NCI-H345 (cell line): ENCODE measurements around the gene TSPOAP1.

ENCODE experiments used
- DNase-seq: peaks from one replicate; lab custom pipeline; 2025; lab: John Stamatoyannopoulos, UW

Gene TSPOAP1, protein sequence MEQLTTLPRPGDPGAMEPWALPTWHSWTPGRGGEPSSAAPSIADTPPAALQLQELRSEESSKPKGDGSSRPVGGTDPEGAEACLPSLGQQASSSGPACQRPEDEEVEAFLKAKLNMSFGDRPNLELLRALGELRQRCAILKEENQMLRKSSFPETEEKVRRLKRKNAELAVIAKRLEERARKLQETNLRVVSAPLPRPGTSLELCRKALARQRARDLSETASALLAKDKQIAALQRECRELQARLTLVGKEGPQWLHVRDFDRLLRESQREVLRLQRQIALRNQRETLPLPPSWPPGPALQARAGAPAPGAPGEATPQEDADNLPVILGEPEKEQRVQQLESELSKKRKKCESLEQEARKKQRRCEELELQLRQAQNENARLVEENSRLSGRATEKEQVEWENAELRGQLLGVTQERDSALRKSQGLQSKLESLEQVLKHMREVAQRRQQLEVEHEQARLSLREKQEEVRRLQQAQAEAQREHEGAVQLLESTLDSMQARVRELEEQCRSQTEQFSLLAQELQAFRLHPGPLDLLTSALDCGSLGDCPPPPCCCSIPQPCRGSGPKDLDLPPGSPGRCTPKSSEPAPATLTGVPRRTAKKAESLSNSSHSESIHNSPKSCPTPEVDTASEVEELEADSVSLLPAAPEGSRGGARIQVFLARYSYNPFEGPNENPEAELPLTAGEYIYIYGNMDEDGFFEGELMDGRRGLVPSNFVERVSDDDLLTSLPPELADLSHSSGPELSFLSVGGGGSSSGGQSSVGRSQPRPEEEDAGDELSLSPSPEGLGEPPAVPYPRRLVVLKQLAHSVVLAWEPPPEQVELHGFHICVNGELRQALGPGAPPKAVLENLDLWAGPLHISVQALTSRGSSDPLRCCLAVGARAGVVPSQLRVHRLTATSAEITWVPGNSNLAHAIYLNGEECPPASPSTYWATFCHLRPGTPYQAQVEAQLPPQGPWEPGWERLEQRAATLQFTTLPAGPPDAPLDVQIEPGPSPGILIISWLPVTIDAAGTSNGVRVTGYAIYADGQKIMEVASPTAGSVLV (N-terminal part only)

DNA sequence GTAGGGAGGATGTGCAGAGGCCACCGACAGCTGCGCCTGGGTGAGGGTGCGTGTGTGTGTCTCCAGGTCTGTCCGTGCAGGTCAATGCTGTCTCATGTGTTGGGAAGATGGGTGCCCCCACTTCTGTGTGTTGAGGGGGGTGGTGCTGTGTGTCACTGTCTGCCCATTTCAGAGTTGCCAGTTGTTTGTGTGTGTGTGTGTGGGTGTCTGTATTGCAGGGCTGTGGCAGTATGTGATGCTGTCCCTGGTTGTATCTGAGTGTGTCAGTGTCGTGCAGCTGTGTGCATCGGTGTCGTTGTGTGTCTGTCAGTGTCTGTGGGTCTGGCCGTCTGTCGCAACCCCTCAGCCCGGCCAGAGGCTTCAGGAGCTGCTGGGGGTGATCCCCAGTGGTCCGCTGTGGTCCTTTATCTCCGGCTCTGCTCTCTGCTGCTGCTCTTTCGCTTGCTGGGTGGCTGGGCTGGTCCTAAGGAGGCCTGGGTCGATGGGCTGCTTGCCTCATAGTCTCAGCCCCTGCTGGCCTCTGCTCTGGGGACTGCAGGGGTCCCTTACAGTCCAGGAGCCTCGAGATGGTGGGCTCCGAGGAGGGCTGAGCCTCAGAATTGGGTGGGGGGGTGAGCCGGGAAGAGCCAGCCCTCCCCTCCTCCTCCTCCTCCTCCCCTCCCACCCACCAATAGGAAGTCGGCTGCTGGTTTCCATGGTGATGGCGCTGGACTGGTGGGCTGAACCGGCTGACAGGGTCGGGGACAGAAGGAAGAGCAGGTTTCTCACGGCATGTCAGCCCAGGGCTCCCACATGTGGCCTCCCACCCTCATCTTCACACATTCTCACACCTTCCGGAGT lies at the start of gene TSPOAP1:
Gene TSPOAP1, minus strand, starts transcription at position 601 of the 840 bp plus-strand sequence. CDS start 875 bp downstream, outside the sequence.
- DNase-seq: no peak

DNA sequence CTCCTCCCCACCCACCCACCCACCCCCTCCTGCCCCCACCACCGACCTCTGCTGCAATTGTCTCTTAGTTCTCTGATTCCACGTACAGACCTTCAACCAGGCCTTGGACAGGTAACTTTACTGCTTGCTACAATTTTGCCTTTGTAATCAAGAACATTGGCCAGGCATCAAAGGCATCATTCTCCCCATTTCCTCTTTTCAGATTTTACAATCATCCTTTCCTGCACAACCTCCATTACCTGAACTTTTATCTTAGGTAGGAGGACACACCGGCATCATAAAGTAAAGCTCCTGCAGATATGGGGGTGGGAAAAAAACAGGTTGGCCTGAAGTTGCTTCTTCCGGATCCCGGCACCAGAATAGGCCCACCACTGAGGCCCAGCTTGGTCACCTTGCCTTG lies 49.1 kb upstream of the TSPOAP1 start:
- DNase-seq: no peak

DNA sequence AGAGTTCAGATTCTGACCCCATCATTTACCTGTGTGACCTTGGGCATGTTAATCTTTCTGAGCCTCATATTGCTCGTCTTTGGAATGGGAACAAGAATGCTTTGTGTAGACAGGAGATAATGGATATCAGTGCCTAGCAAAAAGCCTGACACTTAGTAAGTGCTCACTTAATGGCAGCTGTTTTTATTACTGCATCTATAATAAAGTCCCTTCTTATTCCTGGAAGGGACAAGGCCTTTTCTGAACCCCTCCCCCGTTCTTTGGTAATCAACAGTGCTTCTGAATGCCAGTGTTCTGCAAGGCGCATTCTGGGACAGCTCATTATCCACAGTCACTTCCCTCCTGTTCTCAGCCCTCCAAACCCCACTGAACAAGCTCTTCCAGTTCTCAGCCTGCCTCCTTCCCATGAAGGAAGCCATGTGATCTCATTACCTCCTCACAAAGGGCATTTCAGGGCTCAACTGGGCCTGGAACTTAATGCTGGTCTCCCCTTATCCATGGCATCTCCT lies 48.6 kb upstream of the TSPOAP1 start:
- no peak for DNase-seq

DNA sequence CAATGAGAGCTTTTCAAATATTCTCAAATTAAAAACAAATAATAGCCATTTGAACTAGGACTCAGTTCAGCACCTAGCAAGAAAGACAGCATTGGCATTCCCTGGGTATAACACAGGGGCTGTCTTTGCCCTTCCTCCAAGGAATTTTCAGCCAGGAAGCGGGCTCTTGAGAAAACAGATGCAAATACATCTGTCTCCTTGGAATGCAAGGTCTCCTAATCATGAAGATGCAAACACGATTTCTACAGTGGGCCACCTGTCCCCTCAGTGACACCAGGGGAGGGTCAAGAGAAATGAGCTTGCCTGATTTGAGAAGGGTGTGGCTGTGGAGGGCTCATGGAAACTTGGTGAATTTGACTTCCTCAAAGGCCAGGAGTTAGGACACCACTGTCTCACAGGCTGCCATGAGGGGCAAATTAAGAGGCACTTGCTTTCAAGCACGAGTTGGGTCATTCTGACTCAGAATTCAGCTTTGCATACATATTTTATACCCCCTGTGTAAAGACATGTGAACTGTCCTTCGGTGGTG lies 47.9 kb upstream of the TSPOAP1 start:
- no peak for DNase-seq

DNA sequence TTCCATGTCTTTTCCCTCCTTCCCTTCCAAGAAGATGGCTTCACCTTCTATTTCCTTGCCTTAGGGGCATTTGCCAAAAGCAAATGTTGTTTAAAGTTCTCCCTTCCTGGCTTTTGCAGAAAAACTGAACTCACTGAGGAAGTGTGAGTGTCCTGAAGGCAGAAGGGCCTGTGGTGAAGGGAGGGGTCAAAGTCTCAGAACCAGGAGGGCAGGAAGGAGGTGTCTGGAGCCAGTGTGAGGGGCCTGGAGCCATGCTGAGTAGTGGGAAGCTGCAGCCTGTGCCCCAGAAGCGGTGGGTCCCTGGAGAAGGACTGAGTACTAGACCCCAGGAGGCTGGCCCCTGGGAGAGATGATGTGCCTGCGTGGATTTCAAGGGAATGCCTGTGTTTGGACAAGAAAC lies 47.2 kb upstream of the TSPOAP1 start:
- DNase-seq: no peak

DNA sequence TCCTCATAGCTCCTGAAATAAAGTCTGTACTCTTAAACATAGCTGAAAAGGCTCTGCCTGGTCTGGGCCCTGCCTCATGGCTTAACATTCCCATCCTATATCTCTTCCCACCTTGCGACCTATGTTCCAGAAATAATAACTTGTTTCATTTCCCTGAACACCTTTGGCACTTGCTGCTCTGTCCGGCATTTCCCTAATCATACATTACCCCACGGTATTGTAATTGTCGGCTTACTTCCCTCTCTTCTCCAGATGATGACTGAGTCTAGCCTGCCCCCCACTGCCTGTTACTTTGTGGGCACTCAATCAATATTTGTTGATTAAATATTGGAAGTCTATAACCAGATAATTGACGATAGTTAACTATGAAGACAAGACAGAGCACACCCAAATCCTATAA lies 46.7 kb upstream of the TSPOAP1 start:
- DNase-seq: no peak

DNA sequence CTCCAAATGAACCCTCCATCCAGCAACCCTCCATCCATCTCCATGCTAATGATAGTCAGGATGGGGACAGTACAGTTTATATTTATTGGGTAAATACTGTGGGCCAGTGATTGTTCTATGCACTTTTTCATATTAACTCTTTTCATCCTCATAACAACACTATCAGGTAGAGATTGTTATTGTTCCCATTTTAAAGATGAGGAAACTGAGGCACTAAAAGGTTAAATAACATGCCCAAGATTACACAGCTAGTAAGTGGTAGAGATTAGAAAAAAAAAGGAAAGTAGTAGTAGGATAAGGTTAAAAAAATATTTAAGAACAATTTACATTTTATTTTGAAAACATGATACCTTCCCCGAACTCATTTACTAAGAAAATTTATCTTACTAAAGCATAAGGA lies 45.3 kb upstream of the TSPOAP1 start:
- DNase-seq: no peak

DNA sequence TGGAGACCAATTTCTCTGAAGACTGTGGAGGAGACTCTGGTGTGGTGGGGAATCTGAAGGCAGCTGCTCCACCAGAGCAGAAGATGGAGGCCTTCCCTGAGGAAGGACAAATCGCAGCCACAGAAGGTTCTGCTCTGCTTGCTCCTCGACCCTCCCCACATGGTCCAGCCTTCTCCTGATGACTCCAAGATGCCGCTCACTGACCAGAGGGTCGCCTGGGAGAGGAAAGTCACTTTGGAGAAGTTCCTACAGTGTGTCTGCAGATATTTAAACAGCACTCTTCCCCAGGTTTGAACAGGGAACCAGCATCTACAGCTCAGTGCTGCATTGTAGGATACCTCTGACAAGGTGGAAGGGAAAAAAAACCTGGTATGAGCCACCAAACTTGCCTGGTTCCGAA lies 44.4 kb upstream of the TSPOAP1 start:
- DNase-seq: no peak

DNA sequence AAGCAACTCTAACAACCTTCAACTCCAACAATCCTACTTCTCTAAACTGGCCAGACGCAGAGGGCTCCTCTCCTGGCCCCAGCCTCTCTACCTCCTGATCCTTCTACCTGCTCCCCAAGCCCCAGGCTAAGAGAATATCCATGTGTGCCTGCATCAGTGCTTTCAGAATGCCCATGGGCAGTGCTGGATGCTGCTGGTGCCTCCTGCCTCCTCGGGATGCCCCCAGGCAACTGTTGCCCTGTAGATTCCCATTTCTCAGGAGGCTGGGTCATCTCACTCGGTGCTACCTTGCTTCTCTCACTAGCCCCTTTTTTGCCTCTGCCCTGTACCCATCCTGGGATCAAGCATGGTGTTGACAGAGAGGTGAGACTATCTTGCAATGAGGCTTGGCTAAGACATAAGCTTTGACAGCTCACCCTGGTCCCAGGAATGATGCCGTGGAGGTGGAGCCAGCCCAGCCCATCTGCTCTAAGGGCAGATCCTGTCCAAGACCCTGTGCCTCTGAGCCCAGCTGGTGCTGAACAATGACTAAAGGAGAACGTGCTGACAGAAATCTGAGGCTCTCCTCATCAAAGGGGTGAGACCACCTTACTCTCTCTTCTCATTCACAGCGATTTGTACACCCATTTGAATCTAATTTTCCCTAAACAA lies 42.8 kb upstream of the TSPOAP1 start:
- no peak for DNase-seq

DNA sequence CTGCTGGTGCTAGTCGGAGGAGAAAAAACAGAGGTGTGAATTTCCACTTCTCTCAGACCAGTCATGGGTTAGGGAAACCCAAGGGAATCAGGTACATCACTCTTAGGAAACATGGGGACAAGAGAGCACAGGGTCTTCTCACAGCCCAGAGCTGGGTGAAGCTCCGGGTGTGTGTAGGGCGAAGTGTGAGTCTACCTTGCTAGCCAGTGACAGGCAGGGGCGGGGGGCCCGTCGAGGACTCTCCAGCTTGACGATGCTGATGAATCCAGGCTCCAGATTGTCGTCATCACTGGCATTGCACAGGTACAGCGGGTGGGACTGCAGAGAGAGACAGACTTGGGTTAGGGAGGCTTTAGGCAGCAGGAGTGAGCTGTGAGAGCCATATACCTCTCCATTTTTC lies 42.1 kb upstream of the TSPOAP1 start:
- no peak for DNase-seq

DNA sequence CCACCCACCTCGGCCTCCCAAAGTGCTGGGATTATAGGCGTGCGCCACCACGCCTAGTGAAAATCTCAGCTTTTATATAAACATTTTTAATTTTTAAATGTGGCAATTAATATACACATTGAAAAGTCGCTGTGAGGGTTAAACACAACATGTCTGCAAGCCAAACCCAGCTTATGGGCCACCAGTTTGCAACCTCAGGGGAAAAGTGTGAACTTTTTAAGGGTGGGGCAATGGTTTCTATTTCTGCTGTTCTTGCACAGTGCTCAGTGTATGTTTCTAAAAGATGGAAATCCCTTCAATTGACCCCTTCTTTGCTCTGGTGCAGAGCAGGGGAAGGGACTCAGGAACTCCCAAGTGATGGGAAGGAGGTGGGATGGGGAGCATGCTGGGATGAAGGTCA lies 41.7 kb upstream of the TSPOAP1 start:
- no peak for DNase-seq

DNA sequence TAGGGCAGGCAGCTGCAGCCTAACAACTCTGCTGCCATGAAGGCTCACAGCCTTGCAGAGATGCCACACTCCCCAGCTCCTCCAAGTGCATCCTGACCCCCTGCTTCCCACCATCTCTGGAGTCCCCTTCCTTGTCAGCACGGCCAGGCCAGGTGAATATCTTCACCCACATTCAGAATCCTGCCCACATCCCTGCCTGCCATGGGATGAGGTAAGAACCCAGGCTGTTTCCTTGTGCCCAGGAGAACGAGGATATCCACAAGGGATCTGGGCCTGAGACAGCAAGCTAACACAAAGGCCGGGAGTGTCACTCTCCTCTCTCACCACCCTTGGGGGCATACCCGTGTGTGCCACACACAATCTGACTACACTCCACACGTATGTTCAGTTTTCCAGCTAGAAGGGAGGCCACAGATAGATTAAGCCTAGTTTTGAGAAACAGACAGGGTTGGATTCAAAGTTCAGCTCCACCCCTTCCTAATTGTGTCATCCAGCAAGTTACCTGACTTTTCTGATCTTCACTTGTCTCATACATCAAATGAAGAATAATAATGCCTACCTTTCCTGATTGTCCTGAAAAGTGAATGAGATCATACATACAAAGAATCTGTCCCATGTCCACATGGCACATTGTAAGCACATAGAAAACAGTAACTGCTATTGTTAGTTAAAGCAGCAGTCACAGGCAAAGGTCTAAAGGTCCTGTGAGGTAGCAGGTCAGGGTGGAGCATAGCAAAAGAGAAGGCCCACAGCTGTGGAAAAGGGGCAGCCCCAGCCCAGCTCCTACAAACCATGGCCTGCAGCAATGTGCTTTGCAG lies 40.8 kb upstream of the TSPOAP1 start:
- no peak for DNase-seq

DNA sequence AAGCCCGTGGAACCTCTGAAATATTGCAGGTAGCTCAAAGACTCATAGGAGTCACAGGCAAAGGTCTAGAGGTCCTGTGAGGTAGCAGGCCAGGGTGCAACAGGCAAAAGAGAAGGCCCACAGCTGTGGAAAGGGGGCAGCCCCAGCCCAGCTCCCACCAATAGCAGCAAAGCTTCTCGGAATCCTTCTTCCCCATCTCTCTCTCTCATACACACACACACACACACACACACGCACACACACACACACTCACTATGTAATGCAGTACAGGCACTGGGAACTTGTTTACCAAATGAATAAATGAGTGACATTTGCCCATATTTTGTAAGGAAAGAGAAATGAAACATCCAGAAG lies 40.2 kb upstream of the TSPOAP1 start:
- DNase-seq: no peak

DNA sequence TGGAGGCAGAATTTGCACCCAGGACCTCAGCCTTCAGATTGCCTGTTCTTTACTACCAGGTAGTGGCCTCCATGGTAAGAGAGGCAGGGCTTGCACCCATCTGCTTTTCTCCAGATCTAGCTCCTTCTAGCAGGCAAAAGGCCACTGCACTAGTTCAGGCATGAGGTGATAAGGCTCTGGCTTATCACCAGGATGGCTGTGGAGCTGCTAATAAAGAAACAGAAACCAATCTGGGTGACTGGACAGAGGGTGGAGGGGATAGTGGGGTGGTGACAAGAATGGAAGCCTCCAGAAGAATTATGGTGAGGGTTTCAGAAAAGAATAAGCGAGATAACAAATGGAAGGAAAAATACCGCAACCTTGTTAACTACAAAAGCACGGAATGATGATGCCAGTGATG lies 38.9 kb upstream of the TSPOAP1 start:
- no peak for DNase-seq

DNA sequence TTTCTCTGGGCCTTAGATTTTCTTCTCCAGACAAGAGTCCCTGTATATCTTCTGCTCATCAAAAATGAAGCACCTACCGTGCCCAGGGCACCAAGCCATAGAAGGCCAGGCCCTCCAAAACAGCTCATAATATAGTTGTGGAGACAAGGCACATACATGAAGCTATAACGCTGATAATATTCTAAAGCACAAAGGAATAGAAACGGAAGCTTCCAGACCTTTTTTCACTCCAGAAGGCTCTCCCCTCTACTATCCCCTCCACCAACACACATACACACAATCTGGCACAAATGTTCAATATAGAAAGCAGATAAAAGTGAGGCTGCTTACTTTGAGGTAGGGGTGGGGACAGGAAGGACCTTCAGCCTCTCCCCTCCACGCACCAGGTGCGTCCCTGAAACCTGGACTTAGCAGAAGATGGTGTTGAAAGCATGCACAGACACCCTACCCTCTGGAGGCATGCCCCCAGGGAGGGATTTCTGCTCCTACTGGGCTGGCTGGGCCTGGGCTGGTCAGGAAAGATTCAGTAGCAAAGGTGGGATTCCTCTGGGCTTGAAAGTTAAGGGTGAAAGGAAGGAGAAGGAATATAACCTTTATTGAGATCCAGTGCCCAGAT lies 37.5 kb upstream of the TSPOAP1 start:
- DNase-seq: no peak

DNA sequence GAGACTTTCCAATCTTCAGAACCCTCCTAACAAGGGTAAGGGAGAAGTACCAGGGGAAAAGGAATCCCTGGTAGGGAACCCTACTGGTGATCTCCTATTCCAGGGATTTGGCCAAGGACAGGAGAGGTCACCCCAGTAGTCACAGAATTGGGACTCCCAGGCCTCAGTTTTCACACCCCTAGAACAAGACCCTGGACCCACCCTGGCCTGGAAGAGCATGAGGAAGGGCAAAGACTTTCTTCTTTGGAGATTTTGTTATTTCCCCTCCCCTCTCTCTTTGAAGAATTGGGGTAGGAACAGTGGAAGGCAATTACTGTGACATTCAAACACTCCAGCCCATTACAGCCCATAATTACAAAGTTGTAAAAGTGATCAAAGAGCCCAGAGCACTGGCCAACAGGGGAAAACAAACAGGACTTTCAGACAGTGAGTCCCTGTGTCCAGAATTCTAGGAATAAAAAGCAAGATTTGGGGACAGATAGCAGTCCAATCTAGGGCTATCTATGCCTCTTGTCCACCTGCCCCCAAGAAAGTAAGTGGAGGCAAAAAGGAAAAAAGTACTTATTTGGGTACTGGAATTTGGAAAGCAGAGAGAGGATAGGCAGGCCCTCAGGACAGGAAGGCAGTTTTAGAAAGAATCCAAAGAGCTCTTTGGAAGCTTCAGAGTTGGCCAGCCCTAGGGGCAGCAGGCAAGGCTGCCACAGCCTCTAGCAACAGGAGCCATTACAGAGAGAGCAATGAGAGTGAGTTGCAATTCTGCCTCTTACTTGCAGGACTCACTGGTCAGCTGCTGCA lies 36.8 kb upstream of the TSPOAP1 start:
- DNase-seq: no peak

DNA sequence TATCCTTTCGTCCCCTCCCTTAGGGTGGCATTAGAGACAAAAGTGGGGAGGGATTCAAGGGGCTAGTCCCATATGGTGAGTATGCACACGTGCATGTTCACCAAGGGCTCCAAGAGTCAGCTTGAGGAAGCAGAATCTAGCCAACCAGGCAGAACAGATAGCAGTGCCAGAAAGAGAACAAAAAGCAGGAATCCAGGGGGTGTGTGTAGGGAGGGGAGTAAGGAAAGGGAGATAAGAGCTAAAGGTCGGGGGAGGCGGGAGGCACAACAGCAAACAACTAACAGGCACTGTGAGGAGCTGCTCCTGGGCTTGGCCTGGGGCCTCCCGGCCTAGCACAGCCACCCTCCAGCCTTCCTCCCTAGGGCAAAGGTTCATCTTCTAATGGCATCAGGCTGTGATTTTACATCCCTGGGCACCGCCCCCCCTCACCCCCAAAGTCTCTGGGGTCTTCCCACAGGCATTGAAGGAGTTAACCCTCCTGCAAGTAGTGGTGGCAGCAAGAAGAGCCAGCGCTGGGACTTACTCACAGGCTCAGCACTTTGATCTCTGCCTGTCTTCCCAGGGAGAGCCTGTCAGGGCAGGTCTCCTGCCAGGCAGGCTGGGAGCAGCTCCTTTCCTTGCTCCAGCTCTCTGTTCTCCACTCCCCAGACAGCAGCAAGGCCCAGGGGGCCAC lies 35.8 kb upstream of the TSPOAP1 start:
- no peak for DNase-seq

DNA sequence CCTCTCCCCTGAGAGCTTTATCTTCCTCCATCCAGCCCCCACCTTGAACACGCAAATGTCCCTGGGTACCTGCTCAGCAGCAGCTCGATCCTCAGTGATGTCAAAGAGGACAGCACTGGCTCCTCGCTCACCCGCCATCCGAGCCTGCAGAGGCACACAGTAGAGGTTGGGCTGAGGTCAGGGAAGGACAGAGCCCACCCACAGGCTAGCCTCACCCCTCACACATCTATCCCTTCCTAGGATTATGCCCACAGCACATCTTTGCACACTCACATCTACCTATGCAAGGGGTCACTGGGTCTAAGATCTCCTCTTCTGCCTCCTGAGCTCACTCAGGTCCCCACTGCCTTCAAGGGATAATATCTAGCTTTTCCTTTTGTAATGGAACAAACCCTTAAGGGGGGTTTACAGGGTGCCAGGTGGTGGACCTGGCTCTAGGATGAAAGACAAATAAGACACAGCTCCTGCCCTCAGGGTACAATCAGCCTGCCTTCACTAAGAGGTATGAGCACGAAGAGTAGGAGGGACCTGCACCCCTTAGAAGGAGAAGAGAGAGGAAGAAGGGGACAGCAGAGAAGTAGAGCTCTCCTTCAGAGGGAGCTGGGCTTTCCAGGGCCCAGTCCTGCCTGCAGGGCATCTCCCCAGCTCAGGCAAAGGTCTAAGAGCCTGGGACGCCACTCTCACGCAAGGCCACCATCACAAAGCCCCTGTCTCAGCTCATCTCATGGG lies 35.0 kb upstream of the TSPOAP1 start:
- DNase-seq: no peak
